ENCODE results near the gene MBLAC2.

The MBLAC2 gene

GRCh38 chr5:90446961-90447360 is 27.6 kb downstream of the MBLAC2 start:
- Histone ChIP-seq H3K4me3 (ENCODE audit: low read depth in 1 of 2, low read length in 2 of 2) (no peak overlapping the region), H3K27ac (ENCODE audit: low read length) (no peak overlapping the region)

GRCh38 chr5:90440644-90441043 is 33.9 kb downstream of the MBLAC2 start:
- H3K4me1 ChIP-seq (ENCODE audit: control insufficient read depth in 1 of 2, insufficient read depth in 2 of 2, low read length in 2 of 2), result no peaks in the 10 kb centered on the region
- no peak overlapping the region for H3K4me3 ChIP-seq (ENCODE audit: low read depth in 1 of 2, low read length in 2 of 2)
- H3K27me3 ChIP-seq (ENCODE audit: low read depth, low read length), result no peaks in the 10 kb centered on the region
- no peaks in the 10 kb centered on the region for H3K36me3 ChIP-seq (ENCODE audit: control insufficient read depth in 1 of 2, insufficient read depth in 2 of 2, low read length in 2 of 2)
- H3K9me3 ChIP-seq (ENCODE audit: control insufficient read depth in 1 of 2, low read length in 2 of 2), result no peaks in the 10 kb centered on the region
- H3K27ac ChIP-seq (ENCODE audit: low read length), result no peak overlapping the region

More at GRCh38 chr5:90446961-90447360, 27.6 kb downstream of the MBLAC2 start:
- Histone ChIP-seq H3K4me1 (ENCODE audit: control insufficient read depth in 1 of 2, insufficient read depth in 2 of 2, low read length in 2 of 2) (no peaks in the 10 kb centered on the region), H3K36me3 (ENCODE audit: control insufficient read depth in 1 of 2, insufficient read depth in 2 of 2, low read length in 2 of 2) (no peaks in the 10 kb centered on the region), H3K9me3 (ENCODE audit: control insufficient read depth in 1 of 2, low read length in 2 of 2) (no peaks in the 10 kb centered on the region), H3K27me3 (ENCODE audit: low read depth, low read length) (no peaks in the 10 kb centered on the region)

- Histone ChIP-seq H3K27me3 (ENCODE audit: low read depth, low read length) (no peaks in the 10 kb centered on the region), H3K4me1 (ENCODE audit: control insufficient read depth in 1 of 2, insufficient read depth in 2 of 2, low read length in 2 of 2) (no peaks in the 10 kb centered on the region), H3K36me3 (ENCODE audit: control insufficient read depth in 1 of 2, insufficient read depth in 2 of 2, low read length in 2 of 2) (no peaks in the 10 kb centered on the region), H3K27ac (ENCODE audit: low read length) (no peak overlapping the region), H3K4me3 (ENCODE audit: low read depth in 1 of 2, low read length in 2 of 2) (no peak overlapping the region), H3K9me3 (ENCODE audit: control insufficient read depth in 1 of 2, low read length in 2 of 2) (no peaks in the 10 kb centered on the region)
Measured at GRCh38 chr5:90438100-90438499, 36.5 kb downstream of the MBLAC2 start.

- no peak overlapping the region for H3K27ac ChIP-seq (ENCODE audit: low read length)
- no peaks in the 10 kb centered on the region for H3K9me3 ChIP-seq (ENCODE audit: control insufficient read depth in 1 of 2, low read length in 2 of 2)
- H3K36me3 ChIP-seq (ENCODE audit: control insufficient read depth in 1 of 2, insufficient read depth in 2 of 2, low read length in 2 of 2), result no peaks in the 10 kb centered on the region
- H3K27me3 ChIP-seq (ENCODE audit: low read depth, low read length), result no peaks in the 10 kb centered on the region
- no peaks in the 10 kb centered on the region for H3K4me1 ChIP-seq (ENCODE audit: control insufficient read depth in 1 of 2, insufficient read depth in 2 of 2, low read length in 2 of 2)
- H3K4me3 ChIP-seq (ENCODE audit: low read depth in 1 of 2, low read length in 2 of 2), result no peak overlapping the region
Measured at GRCh38 chr5:90437663-90438062, 36.9 kb downstream of the MBLAC2 start.

GRCh38 chr5:90434116-90434714 is 40.4 kb downstream of the MBLAC2 start:
- no peaks in the 10 kb centered on the region for H3K36me3 ChIP-seq (ENCODE audit: control insufficient read depth in 1 of 2, insufficient read depth in 2 of 2, low read length in 2 of 2)
- H3K27ac ChIP-seq (ENCODE audit: low read length), result no peak overlapping the region
- no peaks in the 10 kb centered on the region for H3K27me3 ChIP-seq (ENCODE audit: low read depth, low read length)
- no peaks in the 10 kb centered on the region for H3K4me1 ChIP-seq (ENCODE audit: control insufficient read depth in 1 of 2, insufficient read depth in 2 of 2, low read length in 2 of 2)
- H3K4me3 ChIP-seq (ENCODE audit: low read depth in 1 of 2, low read length in 2 of 2), result no peak overlapping the region
- H3K9me3 ChIP-seq (ENCODE audit: control insufficient read depth in 1 of 2, low read length in 2 of 2), result no peaks in the 10 kb centered on the region

- H3K4me1 ChIP-seq (ENCODE audit: control insufficient read depth in 1 of 2, insufficient read depth in 2 of 2, low read length in 2 of 2), result no peaks in the 10 kb centered on the region
- H3K27ac ChIP-seq (ENCODE audit: low read length), result no peak overlapping the region
- no peak overlapping the region for H3K4me3 ChIP-seq (ENCODE audit: low read depth in 1 of 2, low read length in 2 of 2)
- no peaks in the 10 kb centered on the region for H3K27me3 ChIP-seq (ENCODE audit: low read depth, low read length)
- no peaks in the 10 kb centered on the region for H3K9me3 ChIP-seq (ENCODE audit: control insufficient read depth in 1 of 2, low read length in 2 of 2)
- H3K36me3 ChIP-seq (ENCODE audit: control insufficient read depth in 1 of 2, insufficient read depth in 2 of 2, low read length in 2 of 2), result no peaks in the 10 kb centered on the region
Measured at GRCh38 chr5:90424245-90424644, 50.3 kb downstream of the MBLAC2 start.

- Histone ChIP-seq H3K9me3 (ENCODE audit: control insufficient read depth in 1 of 2, low read length in 2 of 2) (no peaks in the 10 kb centered on the region), H3K27me3 (ENCODE audit: low read depth, low read length) (no peaks in the 10 kb centered on the region), H3K4me3 (ENCODE audit: low read depth in 1 of 2, low read length in 2 of 2) (no peak overlapping the region), H3K4me1 (ENCODE audit: control insufficient read depth in 1 of 2, insufficient read depth in 2 of 2, low read length in 2 of 2) (no peaks in the 10 kb centered on the region), H3K27ac (ENCODE audit: low read length) (no peak overlapping the region), H3K36me3 (ENCODE audit: control insufficient read depth in 1 of 2, insufficient read depth in 2 of 2, low read length in 2 of 2) (no peaks in the 10 kb centered on the region)
Measured at GRCh38 chr5:90421136-90421535, 53.4 kb downstream of the MBLAC2 start.

- no peaks in the 10 kb centered on the region for H3K36me3 ChIP-seq (ENCODE audit: control insufficient read depth in 1 of 2, insufficient read depth in 2 of 2, low read length in 2 of 2)
- H3K27me3 ChIP-seq (ENCODE audit: low read depth, low read length), result no peaks in the 10 kb centered on the region
- no peaks in the 10 kb centered on the region for H3K4me1 ChIP-seq (ENCODE audit: control insufficient read depth in 1 of 2, insufficient read depth in 2 of 2, low read length in 2 of 2)
- no peak overlapping the region for H3K27ac ChIP-seq (ENCODE audit: low read length)
- no peak overlapping the region for H3K4me3 ChIP-seq (ENCODE audit: low read depth in 1 of 2, low read length in 2 of 2)
- no peaks in the 10 kb centered on the region for H3K9me3 ChIP-seq (ENCODE audit: control insufficient read depth in 1 of 2, low read length in 2 of 2)
Measured at GRCh38 chr5:90418214-90418613, 56.4 kb downstream of the MBLAC2 start.

GRCh38 chr5:90410178-90410762 is 64.3 kb downstream of the MBLAC2 start:
- peaks cover 0 to 7% of the 10 kb centered on the region in 2 donors for H3K36me3 ChIP-seq (ENCODE audit: control insufficient read depth in 1 of 2, insufficient read depth in 2 of 2, low read length in 2 of 2)
- no peaks in the 10 kb centered on the region for H3K9me3 ChIP-seq (ENCODE audit: control insufficient read depth in 1 of 2, low read length in 2 of 2)
- peak overlapping the region; percentile 83 to 97 for H3K4me3 ChIP-seq (ENCODE audit: low read depth in 1 of 2, low read length in 2 of 2)

GRCh38 chr5:90409318-90410177 is 65.0 kb downstream of the MBLAC2 start, which contains the start of gene CETN3:
TSS of gene CETN3 (minus strand) at chr5:90409756. CDS start at chr5:90409661, 95 bp downstream.
- no peaks in the 10 kb centered on the region for H3K9me3 ChIP-seq (ENCODE audit: control insufficient read depth in 1 of 2, low read length in 2 of 2)
- peak within 1 kb of the TSS; percentile 98 for H3K27ac ChIP-seq (ENCODE audit: low read length)
- H3K36me3 ChIP-seq (ENCODE audit: control insufficient read depth in 1 of 2, insufficient read depth in 2 of 2, low read length in 2 of 2), result peaks cover 0 to 11% of the 10 kb centered on the region in 2 donors
- H3K27me3 ChIP-seq (ENCODE audit: low read depth, low read length), result no peaks in the 10 kb centered on the region
- peak within 1 kb of the TSS; percentile 97 for H3K4me3 ChIP-seq (ENCODE audit: low read depth in 1 of 2, low read length in 2 of 2)
- peaks cover 0 to 9% of the 10 kb centered on the region in 2 donors for H3K4me1 ChIP-seq (ENCODE audit: control insufficient read depth in 1 of 2, insufficient read depth in 2 of 2, low read length in 2 of 2)

More at GRCh38 chr5:90410178-90410762, 64.3 kb downstream of the MBLAC2 start:
- Histone ChIP-seq H3K4me1 (ENCODE audit: control insufficient read depth in 1 of 2, insufficient read depth in 2 of 2, low read length in 2 of 2) (peaks cover 0 to 9% of the 10 kb centered on the region in 2 donors), H3K27me3 (ENCODE audit: low read depth, low read length) (no peaks in the 10 kb centered on the region), H3K27ac (ENCODE audit: low read length) (peak overlapping the region; percentile 98)

GRCh38 chr5:90408571-90409317 is 65.8 kb downstream of the MBLAC2 start:
- peaks cover 6 to 16% of the 10 kb centered on the region in 2 donors for H3K36me3 ChIP-seq (ENCODE audit: control insufficient read depth in 1 of 2, insufficient read depth in 2 of 2, low read length in 2 of 2)
- peaks cover 0 to 9% of the 10 kb centered on the region in 2 donors for H3K4me1 ChIP-seq (ENCODE audit: control insufficient read depth in 1 of 2, insufficient read depth in 2 of 2, low read length in 2 of 2)
- peak overlapping the region; percentile 97 for H3K27ac ChIP-seq (ENCODE audit: low read length)

More at GRCh38 chr5:90408571-90409317, 65.8 kb downstream of the MBLAC2 start:
- H3K4me3 ChIP-seq (ENCODE audit: low read depth in 1 of 2, low read length in 2 of 2), result peak overlapping the region; percentile 97
- no peaks in the 10 kb centered on the region for H3K27me3 ChIP-seq (ENCODE audit: low read depth, low read length)
- no peaks in the 10 kb centered on the region for H3K9me3 ChIP-seq (ENCODE audit: control insufficient read depth in 1 of 2, low read length in 2 of 2)

All from muscle layer of duodenum (tissue), 2 donors.